GM12892 (cell line): Measurements from ENCODE around the gene GABRB1.

ENCODE experiments used
- DNase-seq: peaks from one replicate; pipeline ENCODE4 v3.0.0; 2011; ENCODE audit not compliant: insufficient read length
- FAIRE-seq: peaks from 2 replicates; lab custom pipeline; 2011; peaks lifted over from hg19 to GRCh38; lab: Jason Lieb, UNC
- POLR2A ChIP-seq: IDR thresholded peaks from 2 replicates; pipeline ENCODE4 v1.6.1; 2011; ENCODE audit warnings: low read depth, low read length, control low read depth
- POLR2AphosphoS5 ChIP-seq: IDR thresholded peaks from 2 replicates; pipeline ENCODE4 v1.6.1; 2011; ENCODE audit warnings: low read depth, low read length, control low read depth
- TAF1 ChIP-seq: IDR thresholded peaks from 2 replicates; pipeline ENCODE4 v1.6.1; 2011; ENCODE audit warnings: low read depth, mild to moderate bottlenecking, control low read depth, low read length, borderline replicate concordance

The GABRB1 gene

GRCh38 chr4:47050761-47051725 lies 19.7 kb downstream of the GABRB1 start:
- TF ChIP-seq POLR2A (no peak), TAF1 (no peak), POLR2AphosphoS5 (no peak)
- DNase-seq (no peak), FAIRE-seq (no peak)

GRCh38 chr4:47053485-47053884 lies 22.1 kb downstream of the GABRB1 start:
- TF ChIP-seq TAF1 (no peak), POLR2A (no peak), POLR2AphosphoS5 (no peak)
- DNase-seq = no peak
- FAIRE-seq = no peak

GRCh38 chr4:47054130-47054529 lies 22.8 kb downstream of the GABRB1 start:
- DNase-seq = no peak
- no peak for FAIRE-seq
- TF ChIP-seq POLR2A = no peak
- TF ChIP-seq POLR2AphosphoS5 = no peak
- no peak for TF ChIP-seq TAF1

- DNase-seq (no peak), FAIRE-seq (no peak)
- TF ChIP-seq POLR2A = no peak
- no peak for TF ChIP-seq TAF1
- TF ChIP-seq POLR2AphosphoS5 = no peak
Measured at GRCh38 chr4:47057991-47058390, 26.6 kb downstream of the GABRB1 start.

- no peak for DNase-seq
- FAIRE-seq = no peak
- TF ChIP-seq TAF1 (no peak), POLR2AphosphoS5 (no peak), POLR2A (no peak)
Measured at GRCh38 chr4:47060561-47060960, 29.2 kb downstream of the GABRB1 start.

- FAIRE-seq = no peak
Measured at GRCh38 chr4:47061435-47061834, 30.1 kb downstream of the GABRB1 start.

GRCh38 chr4:47065051-47065481 lies 33.7 kb downstream of the GABRB1 start:
- no peak for DNase-seq
- no peak for FAIRE-seq
- TF ChIP-seq POLR2AphosphoS5 (no peak), POLR2A (no peak), TAF1 (no peak)

More at GRCh38 chr4:47061435-47061834, 30.1 kb downstream of the GABRB1 start:
- TF ChIP-seq POLR2AphosphoS5 (no peak), TAF1 (no peak), POLR2A (no peak)
- no peak for DNase-seq

GRCh38 chr4:47068986-47069385 lies 37.6 kb downstream of the GABRB1 start:
- no peak for DNase-seq
- TF ChIP-seq TAF1 = no peak
- no peak for TF ChIP-seq POLR2AphosphoS5
- TF ChIP-seq POLR2A = no peak
- no peak for FAIRE-seq

GRCh38 chr4:47071901-47072341 lies 40.6 kb downstream of the GABRB1 start:
- DNase-seq (no peak), FAIRE-seq (no peak)
- TF ChIP-seq POLR2A (no peak), POLR2AphosphoS5 (no peak), TAF1 (no peak)

- FAIRE-seq (no peak), DNase-seq (no peak)
- TF ChIP-seq POLR2A (no peak), TAF1 (no peak), POLR2AphosphoS5 (no peak)
Measured at GRCh38 chr4:47073647-47074046, 42.3 kb downstream of the GABRB1 start.

GRCh38 chr4:47074816-47075215 lies 43.4 kb downstream of the GABRB1 start:
- DNase-seq (no peak), FAIRE-seq (no peak)
- TF ChIP-seq TAF1 (no peak), POLR2A (no peak), POLR2AphosphoS5 (no peak)
